Tibial nerve (tissue), 4 donors: ENCODE results near the gene GABBR2. TPM values are rescaled to one million over a fixed set of nuclear protein-coding genes. Genes with fewer than 3 reads are reported as not detected.

Source experiments
- DNase-seq, 2 donors: peaks; one replicate each; pipeline ENCODE4 v3.0.0-alpha.2; 2019; ENCODE audit warnings: low spot score in 2 of 2
- H3K27ac ChIP-seq, 4 donors: fragments of 200-600 bp; sonication (generic) in 3 of 4; one replicate each; pipeline ENCODE4 v1.5.1; 2017 to 2019; ENCODE audit warnings: mild to moderate bottlenecking in 1 of 4
- H3K27me3 ChIP-seq, 2 donors: fragments of 200-600 bp; sonication (generic) in 1 of 2; one replicate each; pipeline versions ENCODE4 v1.5.1 to v1.6.0; 2017 to 2019
- H3K36me3 ChIP-seq, 3 donors: fragments of 200-600 bp; sonication (generic); one replicate each; pipeline ENCODE4 v1.5.1; 2018 to 2019
- H3K4me1 ChIP-seq, 4 donors: fragments of 200-600 bp; sonication (generic) in 3 of 4; one replicate each; pipeline ENCODE4 v1.5.1; 2017 to 2019
- H3K4me3 ChIP-seq, 4 donors: fragments of 200-600 bp; sonication (generic) in 3 of 4; one replicate each; pipeline ENCODE4 v1.5.1; 2017 to 2019; ENCODE audit warnings: mild to moderate bottlenecking in 1 of 4, moderate library complexity in 1 of 4
- H3K9me3 ChIP-seq, 4 donors: fragments of 200-600 bp; sonication (generic) in 3 of 4; one replicate each; pipeline ENCODE4 v1.5.1; 2017 to 2019
- EP300 ChIP-seq, 2 donors: sonication (generic); formaldehyde crosslinking; IDR thresholded peaks; one replicate each; pipeline ENCODE4 v1.6.1; 2017; ENCODE audit warnings: antibody characterized with exemption in 2 of 2, mild to moderate bottlenecking in 1 of 2
- POLR2A ChIP-seq, 2 donors: fragments of 450-650 bp; IDR thresholded peaks; one replicate each; pipeline ENCODE4 v1.6.1; 2017; ENCODE audit warnings: antibody characterized with exemption in 2 of 2, mild to moderate bottlenecking in 2 of 2, moderate library complexity in 2 of 2
- WGBS, 2 donors: methylation state at CpG; one replicate each; pipeline ENCODE4 v1.1.5; 2018; 5-methylcytosine and 5-hydroxymethylcytosine counted together
- total RNA-seq, 4 donors: library from RNA; depleted of rRNA; stranded (reverse); fragments of >200 nt; gene quantifications; one replicate each; pipeline ENCODE4 v1.1.0, GENCODE V29; 2016
- TF ChIP-seq, protein P1 (sequence below), 5 experiments: fragments of 200-600 bp in 3 of 5; fragments of 450-650 bp in 2 of 5; sonication (generic) in 3 of 5; IDR thresholded peaks; one replicate each; pipeline ENCODE4 v1.5.1; 2016 to 2019; ENCODE audit warnings: antibody characterized with exemption in 5 of 5, mild to moderate bottlenecking in 3 of 5, moderate library complexity in 2 of 5

The GABBR2 gene
- total RNA-seq, 4 donors from 2014 or later: 0.20 to 0.22 TPM; not detected in 2

DNA sequence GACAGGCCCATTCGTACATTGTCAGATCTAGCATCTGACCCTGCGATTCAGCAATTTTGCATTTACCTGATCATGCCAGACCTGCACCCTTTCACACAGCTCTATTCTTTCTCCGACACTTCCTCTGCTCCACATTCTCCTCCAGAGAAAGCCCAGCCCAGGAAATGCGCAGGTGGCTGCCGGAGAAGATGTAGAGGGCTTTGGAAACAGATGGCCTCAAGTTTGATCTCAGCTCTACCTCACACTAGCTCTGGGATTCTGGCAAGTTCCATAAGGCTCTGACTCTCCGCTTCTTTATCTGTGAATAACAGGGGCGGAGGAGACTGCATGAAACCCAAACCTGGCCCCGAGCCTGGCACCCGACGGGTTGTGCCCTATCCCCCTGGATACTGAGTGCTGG, 61.5 kb downstream of the GABBR2 start:
- H3K4me3 ChIP-seq: no peak overlapping the region
- DNase-seq: no peak
- no peaks in the 10 kb centered on the region for H3K9me3 ChIP-seq
- no peaks in the 10 kb centered on the region for H3K4me1 ChIP-seq
- H3K27ac ChIP-seq: no peak overlapping the region
- no peaks in the 10 kb centered on the region for H3K36me3 ChIP-seq
- H3K27me3 ChIP-seq: no peaks in the 10 kb centered on the region
- TF ChIP-seq EP300 (IDR thresholded peaks at IDR 0.05) (no peak), POLR2A (IDR thresholded peaks at IDR 0.05) (no peak)
- TF ChIP-seq, protein P1, sequence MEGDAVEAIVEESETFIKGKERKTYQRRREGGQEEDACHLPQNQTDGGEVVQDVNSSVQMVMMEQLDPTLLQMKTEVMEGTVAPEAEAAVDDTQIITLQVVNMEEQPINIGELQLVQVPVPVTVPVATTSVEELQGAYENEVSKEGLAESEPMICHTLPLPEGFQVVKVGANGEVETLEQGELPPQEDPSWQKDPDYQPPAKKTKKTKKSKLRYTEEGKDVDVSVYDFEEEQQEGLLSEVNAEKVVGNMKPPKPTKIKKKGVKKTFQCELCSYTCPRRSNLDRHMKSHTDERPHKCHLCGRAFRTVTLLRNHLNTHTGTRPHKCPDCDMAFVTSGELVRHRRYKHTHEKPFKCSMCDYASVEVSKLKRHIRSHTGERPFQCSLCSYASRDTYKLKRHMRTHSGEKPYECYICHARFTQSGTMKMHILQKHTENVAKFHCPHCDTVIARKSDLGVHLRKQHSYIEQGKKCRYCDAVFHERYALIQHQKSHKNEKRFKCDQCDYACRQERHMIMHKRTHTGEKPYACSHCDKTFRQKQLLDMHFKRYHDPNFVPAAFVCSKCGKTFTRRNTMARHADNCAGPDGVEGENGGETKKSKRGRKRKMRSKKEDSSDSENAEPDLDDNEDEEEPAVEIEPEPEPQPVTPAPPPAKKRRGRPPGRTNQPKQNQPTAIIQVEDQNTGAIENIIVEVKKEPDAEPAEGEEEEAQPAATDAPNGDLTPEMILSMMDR (IDR thresholded peaks at IDR 0.05): no peak
- WGBS, 2 donors: 91 to 92% methylated on average over 10 of the region's 10 CpGs

DNA sequence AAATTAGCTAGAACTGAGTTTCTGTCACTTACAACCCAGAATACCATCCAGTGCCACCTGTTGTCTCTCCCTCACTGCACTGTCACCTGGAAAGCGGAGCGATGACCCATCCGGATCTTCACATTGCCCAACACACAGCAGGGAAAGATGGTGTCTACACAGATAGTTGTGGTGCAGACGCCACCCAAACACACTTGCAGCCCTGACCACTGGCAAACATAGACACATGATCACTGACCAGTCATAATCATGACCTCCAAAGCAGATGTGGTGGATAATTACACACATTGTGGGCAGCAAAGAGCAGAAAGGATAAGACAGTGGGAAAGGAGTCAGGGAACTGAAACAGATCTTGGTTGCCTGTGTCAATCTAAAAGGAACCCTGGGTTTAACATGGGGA, 64.7 kb downstream of the GABBR2 start:
- no peaks in the 10 kb centered on the region for H3K9me3 ChIP-seq
- no peak overlapping the region for H3K27ac ChIP-seq
- no peak overlapping the region for H3K4me3 ChIP-seq
- TF ChIP-seq, protein P1 (IDR thresholded peaks at IDR 0.05): no peak
- TF ChIP-seq EP300 (IDR thresholded peaks at IDR 0.05) (no peak), POLR2A (IDR thresholded peaks at IDR 0.05) (no peak)
- DNase-seq: no peak
- no peaks in the 10 kb centered on the region for H3K27me3 ChIP-seq
- H3K36me3 ChIP-seq: no peaks in the 10 kb centered on the region
- WGBS, 2 donors: 91 to 93% methylated on average over 4 of the region's 4 CpGs
- no peaks in the 10 kb centered on the region for H3K4me1 ChIP-seq

DNA sequence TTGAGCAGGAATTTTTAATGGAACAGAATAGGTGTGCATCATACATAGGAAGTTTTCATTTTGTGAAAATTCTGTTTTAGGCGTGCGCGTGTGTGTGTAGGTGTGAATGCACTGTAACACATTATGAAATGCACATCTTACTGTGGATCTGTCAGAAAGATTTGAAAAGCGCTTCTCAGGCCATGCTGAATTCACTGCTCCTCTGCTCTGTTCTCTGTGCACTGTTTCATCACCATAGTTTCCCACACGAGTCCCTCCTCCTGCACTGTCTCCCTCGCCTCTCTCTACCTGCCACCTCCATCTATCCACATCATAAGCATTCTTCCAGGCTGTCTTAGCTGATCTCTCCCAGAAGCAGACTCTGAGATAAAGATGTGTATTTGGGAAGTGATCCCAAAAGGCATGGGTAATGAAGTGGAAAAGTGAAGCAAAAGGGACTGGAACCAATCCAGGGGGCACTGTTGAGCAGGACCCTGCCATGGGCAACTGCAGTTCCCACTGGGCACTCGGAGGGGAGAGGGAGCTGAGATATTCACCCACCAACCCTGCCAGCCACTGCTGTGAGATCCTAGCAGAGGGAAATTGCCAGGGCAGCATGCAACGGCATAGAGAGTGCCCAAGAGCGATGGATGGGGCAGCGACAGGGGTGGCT, 65.9 kb downstream of the GABBR2 start:
- TF ChIP-seq EP300 (IDR thresholded peaks at IDR 0.05): no peak
- TF ChIP-seq, protein P1 (IDR thresholded peaks at IDR 0.05): no peak
- no peak for TF ChIP-seq POLR2A (IDR thresholded peaks at IDR 0.05)
- Histone ChIP-seq H3K4me1 (no peaks in the 10 kb centered on the region), H3K36me3 (no peaks in the 10 kb centered on the region), H3K27ac (no peak overlapping the region), H3K9me3 (no peaks in the 10 kb centered on the region), H3K4me3 (no peak overlapping the region), H3K27me3 (no peaks in the 10 kb centered on the region)
- DNase-seq: no peak
- WGBS, 2 donors: 76 to 78% methylated on average over 10 of the region's 10 CpGs

DNA sequence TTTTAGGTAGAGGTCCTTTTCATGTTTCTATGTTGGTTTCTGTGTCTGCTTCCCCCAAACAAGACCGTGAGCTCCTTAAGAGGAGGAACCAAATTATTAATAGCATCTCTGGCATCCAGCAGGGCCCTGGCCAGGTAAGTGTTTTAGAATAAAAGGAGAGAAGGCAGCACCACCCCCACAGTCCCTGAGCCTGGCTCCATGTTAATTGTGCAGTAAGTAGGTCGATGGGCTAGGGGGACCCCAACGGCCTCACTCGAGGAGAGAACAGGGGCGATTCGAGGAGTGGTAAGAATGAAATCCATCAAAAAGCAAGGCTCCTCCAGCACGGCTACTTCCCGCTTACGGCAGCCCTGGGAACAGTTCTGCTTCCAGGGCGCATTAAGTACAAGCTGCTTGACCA, 67.0 kb downstream of the GABBR2 start:
- H3K36me3 ChIP-seq: no peaks in the 10 kb centered on the region
- no peak for TF ChIP-seq EP300 (IDR thresholded peaks at IDR 0.05)
- TF ChIP-seq POLR2A (IDR thresholded peaks at IDR 0.05): no peak
- TF ChIP-seq, protein P1 (IDR thresholded peaks at IDR 0.05): no peak
- no peak for DNase-seq
- no peak overlapping the region for H3K27ac ChIP-seq
- no peaks in the 10 kb centered on the region for H3K27me3 ChIP-seq
- H3K9me3 ChIP-seq: no peaks in the 10 kb centered on the region
- 63 to 78% methylated on average over 10 of the region's 10 CpGs for WGBS, 2 donors
- H3K4me1 ChIP-seq: no peaks in the 10 kb centered on the region
- H3K4me3 ChIP-seq: no peak overlapping the region

DNA sequence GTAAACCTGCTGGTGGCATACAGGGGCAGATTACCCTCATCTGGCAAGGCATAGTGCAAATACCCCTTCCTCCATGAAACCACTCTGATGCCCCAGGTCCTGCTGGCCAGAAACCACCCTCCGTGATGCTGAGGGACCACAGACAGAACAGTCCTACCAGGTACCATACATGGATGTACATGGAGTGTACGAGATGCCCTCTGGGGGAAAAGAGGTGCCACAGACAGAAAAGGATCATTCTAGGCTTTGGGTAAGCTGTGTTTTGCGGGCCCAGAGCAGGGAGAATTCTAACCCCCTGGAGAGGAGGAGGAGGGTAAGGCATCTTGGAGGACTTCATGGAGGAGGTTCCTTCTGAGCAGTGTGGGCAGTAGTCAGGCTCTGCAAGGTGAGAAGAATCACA, 68.3 kb downstream of the GABBR2 start:
- Histone ChIP-seq H3K4me3 (no peak overlapping the region), H3K27me3 (no peaks in the 10 kb centered on the region), H3K27ac (no peak overlapping the region), H3K9me3 (no peaks in the 10 kb centered on the region), H3K4me1 (no peaks in the 10 kb centered on the region), H3K36me3 (no peaks in the 10 kb centered on the region)
- TF ChIP-seq POLR2A (IDR thresholded peaks at IDR 0.05) (no peak), EP300 (IDR thresholded peaks at IDR 0.05) (no peak)
- TF ChIP-seq, protein P1 (IDR thresholded peaks at IDR 0.05): no peak
- 79 to 88% methylated on average over 3 of the region's 3 CpGs for WGBS, 2 donors
- no peak for DNase-seq
